H1 (cell line): ENCODE data around the gene SLC9B2. TPM values are rescaled to one million over a fixed set of nuclear protein-coding genes. Genes with fewer than 3 reads are reported as not detected.

Experiments
- CTCF ChIA-PET: fragments of 300-600 bp; sonication (Branson Sonifier 250); formaldehyde crosslinking; loops from one replicate; lab custom pipeline; 2021; ENCODE audit not compliant: partially characterized antibody; lab: Charles Lee
- POLR2A ChIA-PET: fragments of 300-600 bp; sonication (Branson Sonifier 250); formaldehyde crosslinking; loops from one replicate; lab custom pipeline; 2021; ENCODE audit warnings: inconsistent platforms; ENCODE audit not compliant: partially characterized antibody; lab: Charles Lee
- DNase-seq, 2 experiments: peaks; one replicate each; pipeline versions ENCODE4 v3.0.0 to v3.0.0-alpha.2; 2010 to 2022; ENCODE audit warnings: low spot score in 2 of 2, low read depth in 1 of 2, mixed read lengths in 1 of 2
- FAIRE-seq: peaks from 2 replicates; lab custom pipeline; 2011; peaks lifted over from hg19 to GRCh38; lab: Jason Lieb, UNC
- H2AFZ ChIP-seq: 2 replicates; pipeline ENCODE4 v1.8.1; 2012; ENCODE audit warnings: low read length, inconsistent platforms
- H2AK5ac ChIP-seq: 2 replicates; pipeline ENCODE4 v1.6.1; 2013; ENCODE audit warnings: low read depth, low read length
- H2BK120ac ChIP-seq: replicated peaks from 2 replicates; pipeline ENCODE3; 2013; ENCODE audit warnings: low read depth, low read length, inconsistent platforms
- H2BK12ac ChIP-seq: 2 replicates; pipeline ENCODE4 v1.6.1; 2013; ENCODE audit warnings: low read depth, low read length
- H2BK15ac ChIP-seq: 2 replicates; pipeline ENCODE4 v1.6.1; 2013; ENCODE audit warnings: low read length
- H2BK20ac ChIP-seq: 2 replicates; pipeline ENCODE4 v1.6.1; 2013; ENCODE audit warnings: low read length
- H2BK5ac ChIP-seq: 2 replicates; pipeline ENCODE4 v1.6.1; 2013; ENCODE audit warnings: low read depth, low read length
- H3K14ac ChIP-seq: 2 replicates; pipeline ENCODE4 v1.6.1; 2013; ENCODE audit warnings: inconsistent platforms; ENCODE audit not compliant: insufficient read length
- H3K18ac ChIP-seq: 2 replicates; pipeline ENCODE4 v1.6.1; 2013; ENCODE audit warnings: low read length; ENCODE audit errors: extremely low read depth
- H3K23ac ChIP-seq: 2 replicates; pipeline ENCODE4 v1.6.1; 2013; ENCODE audit warnings: inconsistent platforms; ENCODE audit not compliant: insufficient read length
- H3K23me2 ChIP-seq: 2 replicates; pipeline ENCODE4 v1.6.1; 2013; ENCODE audit warnings: low read depth, low read length
- H3K27ac ChIP-seq: 2 replicates; pipeline ENCODE4 v1.6.1; 2011; ENCODE audit warnings: low read depth, low read length, inconsistent platforms
- H3K27me3 ChIP-seq, 4 experiments: replicated peaks in 1 of 4; 1 replicate in 1 of 4; 2 replicates in 3 of 4; pipeline versions ENCODE4 v1.6.1 to v1.8.1; 2011 to 2013; ENCODE audit warnings: low read length in 3 of 4, mild to moderate bottlenecking in 3 of 4, inconsistent platforms in 2 of 4, mixed read lengths in 2 of 4, moderate library complexity in 1 of 4; ENCODE audit not compliant: control insufficient read depth in 3 of 4, insufficient read depth in 3 of 4; ENCODE audit errors: extremely low read depth in 1 of 4
- H3K36me3 ChIP-seq, 4 experiments: 2 replicates each; pipeline versions ENCODE4 v1.6.1 to v1.8.1; 2011 to 2013; ENCODE audit warnings: mild to moderate bottlenecking in 4 of 4, low read length in 3 of 4, moderate library complexity in 2 of 4, control low read depth in 1 of 4, inconsistent platforms in 1 of 4; ENCODE audit not compliant: insufficient read depth in 4 of 4, control insufficient read depth in 2 of 4
- H3K4ac ChIP-seq: replicated peaks from 2 replicates; pipeline ENCODE3; 2013; ENCODE audit warnings: low read length, low read depth, mixed read lengths, inconsistent platforms; ENCODE audit not compliant: insufficient read length
- H3K4me1 ChIP-seq, 4 experiments: replicated peaks in 1 of 4; 1 replicate in 1 of 4; 2 replicates in 3 of 4; pipeline versions ENCODE4 v1.6.1 to v1.8.1; 2011 to 2013; ENCODE audit warnings: low read length in 3 of 4, inconsistent platforms in 2 of 4, mixed read lengths in 1 of 4; ENCODE audit not compliant: insufficient read depth in 4 of 4, control insufficient read depth in 3 of 4
- H3K4me2 ChIP-seq, 2 experiments: 2 replicates each; pipeline versions ENCODE4 v1.6.1 to v1.8.1; 2011 to 2013; ENCODE audit warnings: low read depth in 2 of 2, low read length in 2 of 2, control low read depth in 1 of 2, inconsistent platforms in 1 of 2, mild to moderate bottlenecking in 1 of 2; ENCODE audit not compliant: insufficient read depth in 1 of 2
- H3K4me3 ChIP-seq, 4 experiments: fragments of 200-600, 300-600 bp in 1 of 4; sonication (generic), shearing (Covaris generic), sonication (Bioruptor Twin) in 1 of 4; 2 replicates each; pipeline versions ENCODE4 v1.5.1 to v1.8.1; 2011 to 2016; ENCODE audit warnings: low read length in 4 of 4, low read depth in 3 of 4, control low read depth in 2 of 4, inconsistent platforms in 2 of 4, mild to moderate bottlenecking in 2 of 4, mixed read lengths in 1 of 4, moderate library complexity in 1 of 4; ENCODE audit not compliant: insufficient read depth in 2 of 4; ENCODE audit errors: extremely low read depth in 1 of 4
- H3K56ac ChIP-seq: replicated peaks from 2 replicates; pipeline ENCODE3; 2013; ENCODE audit warnings: low read depth, mild to moderate bottlenecking, mixed read lengths, low read length, inconsistent platforms; ENCODE audit not compliant: insufficient read length
- H3K79me1 ChIP-seq: 2 replicates; pipeline ENCODE4 v1.6.1; 2013; ENCODE audit warnings: low read depth, low read length, control low read depth
- H3K79me2 ChIP-seq, 2 experiments: 2 replicates each; pipeline versions ENCODE4 v1.6.1 to v1.8.1; 2012 to 2013; ENCODE audit warnings: low read length in 2 of 2, mild to moderate bottlenecking in 2 of 2, inconsistent platforms in 1 of 2; ENCODE audit not compliant: insufficient read depth in 2 of 2, control insufficient read depth in 1 of 2
- H3K9ac ChIP-seq, 4 experiments: replicated peaks in 1 of 4; 1 replicate in 1 of 4; 2 replicates in 3 of 4; pipeline versions ENCODE4 v1.6.1 to v1.8.1; 2011 to 2013; ENCODE audit warnings: low read depth in 3 of 4, low read length in 3 of 4, control low read depth in 2 of 4, mild to moderate bottlenecking in 2 of 4, moderate library complexity in 2 of 4, inconsistent platforms in 1 of 4; ENCODE audit errors: extremely low read depth in 1 of 4
- H3K9me3 ChIP-seq, 2 experiments: 2 replicates each; pipeline versions ENCODE4 v1.6.1 to v1.8.1; 2012 to 2013; ENCODE audit warnings: mild to moderate bottlenecking in 2 of 2, moderate library complexity in 2 of 2, control low read depth in 1 of 2, inconsistent platforms in 1 of 2, low read depth in 1 of 2, low read length in 1 of 2, mixed read lengths in 1 of 2; ENCODE audit not compliant: insufficient read depth in 2 of 2
- H4K20me1 ChIP-seq, 2 experiments: replicated peaks in 1 of 2; 2 replicates each; pipeline versions ENCODE3 to v1.8.1; 2011 to 2013; ENCODE audit warnings: inconsistent platforms in 2 of 2, low read length in 2 of 2, mild to moderate bottlenecking in 1 of 2; ENCODE audit not compliant: insufficient read depth in 2 of 2, control insufficient read depth in 1 of 2
- H4K5ac ChIP-seq: 2 replicates; pipeline ENCODE4 v1.6.1; 2013; ENCODE audit warnings: low read length, low read depth, mixed read lengths, inconsistent platforms; ENCODE audit not compliant: insufficient read length
- H4K8ac ChIP-seq: 2 replicates; pipeline ENCODE4 v1.8.0; 2013; ENCODE audit warnings: mild to moderate bottlenecking, moderate library complexity, low read length, inconsistent platforms; ENCODE audit not compliant: insufficient read depth; ENCODE audit errors: extremely low read depth
- H4K91ac ChIP-seq: replicated peaks from 2 replicates; pipeline ENCODE3; 2013; ENCODE audit warnings: low read length, mixed read lengths, inconsistent platforms; ENCODE audit not compliant: insufficient read length
- BRCA1 ChIP-seq: IDR thresholded peaks from 2 replicates; pipeline ENCODE4 v1.6.1; 2012; ENCODE audit warnings: low read depth, low read length, improper control_type of control experiment
- EP300 ChIP-seq, 2 experiments: IDR thresholded peaks; 1 replicate in 1 of 2; 2 replicates in 1 of 2; pipeline ENCODE4 v1.6.1; 2011 to 2012; ENCODE audit warnings: low read depth in 2 of 2, low read length in 2 of 2, mild to moderate bottlenecking in 2 of 2, borderline replicate concordance in 1 of 2, inconsistent platforms in 1 of 2, moderate library complexity in 1 of 2
- KDM4A ChIP-seq: IDR thresholded peaks from one replicate; pipeline ENCODE4 v1.7.1; 2012; ENCODE audit warnings: low read depth, mild to moderate bottlenecking, moderate library complexity, low read length, inconsistent platforms; ENCODE audit not compliant: severe bottlenecking
- KDM5A ChIP-seq: fragments of 200-600 bp; IDR thresholded peaks from 2 replicates; pipeline ENCODE4 v1.7.1; 2012; ENCODE audit warnings: mild to moderate bottlenecking, low read length, inconsistent platforms, mixed read lengths
- SIN3A ChIP-seq, 2 experiments: IDR thresholded peaks in 1 of 2; conservative IDR thresholded peaks in 1 of 2; 2 replicates each; pipeline ENCODE4 v1.6.1; 2011 to 2012; ENCODE audit warnings: low read length in 2 of 2, improper control_type of control experiment in 1 of 2, low read depth in 1 of 2, mild to moderate bottlenecking in 1 of 2
- WGBS, 2 experiments: shearing (Covaris generic) in 1 of 2; methylation state at CpG; one replicate each; pipeline versions ENCODE4 v1.1.6 to v1.1.7; 2013 to 2015; ENCODE audit warnings: low lambda C conversion rate in 2 of 2, mixed read lengths in 2 of 2, inconsistent platforms in 1 of 2, low coverage in 1 of 2, missing lambda C conversion rate in 1 of 2; ENCODE audit not compliant: insufficient replicate concordance in 2 of 2, insufficient coverage in 1 of 2, insufficient read length in 1 of 2; ENCODE audit errors: extremely low coverage in 1 of 2, missing lambda C conversion rate in 1 of 2; 5-methylcytosine and 5-hydroxymethylcytosine counted together
- polyA plus RNA-seq, 7 experiments: library from polyadenylated mRNA; depleted of rRNA in 3 of 7; stranded (reverse) in 5 of 7; unstranded in 2 of 7; fragments of >200 nt in 5 of 7; fragments of 200-250 nt in 2 of 7; gene quantifications; 1 replicate in 5 of 7; 2 replicates in 1 of 7; 4 replicates in 1 of 7; pipeline versions ENCODE4 v1.2.1 to v1.2.3, GENCODE V29; 2011 to 2013; ENCODE audit warnings: missing spikeins in 2 of 7, mixed read lengths in 2 of 7
- total RNA-seq: library from RNA; stranded (reverse); fragmentation: NEBNext Ultra II Directional; extraction: Animal tissue kit (Norgen Biotek cat#: 25700); gene quantifications from 2 replicates; pipeline ENCODE4 v1.2.1, GENCODE V29; 2021

Gene SLC9B2
- total and polyA plus RNA-seq, 2 of the 8 experiments (the other 6 are each of a cell fraction or from before 2014, with no cell fraction given) = 3.2 to 5.2 TPM

DNA sequence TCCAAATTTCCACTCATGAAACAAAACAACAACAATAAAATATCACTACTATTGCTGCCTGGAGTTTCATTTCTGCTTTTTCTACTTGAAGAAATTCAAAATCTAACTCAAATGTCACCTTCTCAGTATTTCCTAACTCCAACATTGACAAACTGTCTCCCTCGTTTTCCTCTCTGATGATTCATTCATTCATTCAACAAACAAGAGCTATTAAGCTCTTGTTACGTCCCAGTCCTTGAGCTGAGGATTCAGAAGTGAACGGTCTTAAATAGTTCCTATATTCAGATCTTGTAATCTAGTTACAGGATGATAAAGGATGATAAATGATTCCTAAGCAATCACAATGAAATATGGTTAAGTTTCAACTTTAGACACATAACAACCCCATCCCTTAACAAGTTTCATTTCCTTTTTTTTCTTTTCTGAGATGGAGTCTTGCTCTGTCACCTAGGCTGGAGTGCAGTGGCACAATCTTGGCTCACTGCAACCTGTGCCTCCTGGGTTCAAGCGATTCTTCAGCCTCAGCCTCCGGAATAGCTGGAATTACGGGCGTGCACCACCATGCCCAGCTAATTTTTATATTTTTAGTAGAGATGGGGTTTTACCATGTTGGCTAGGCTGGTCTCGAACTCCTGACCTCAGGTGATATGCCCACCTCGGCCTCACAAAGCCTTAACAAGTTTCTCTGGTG lies 1.7 kb downstream of the SLC9B2 start:
- Histone ChIP-seq H3K9ac (no peak overlapping the region), H3K27me3 (peaks cover 0 to 15% (median 13%) of the 10 kb centered on the region in 4 experiments; a peak in 4 of 7 replicates), H2AK5ac (no peak overlapping the region), H2BK20ac (no peak overlapping the region), H3K79me1 (no peaks in the 10 kb centered on the region), H4K5ac (no peak overlapping the region), H3K4me3 (no peak overlapping the region), H3K4ac (no peak overlapping the region), H2BK120ac (no peak overlapping the region), H4K91ac (no peak overlapping the region), H3K4me2 (peak overlapping the region in 1 of 2 experiments; percentile 71; a peak in 1 of 4 replicates), H4K20me1 (peaks cover 0 to 2% of the 10 kb centered on the region in 2 experiments), H2BK5ac (no peak overlapping the region), H3K14ac (no peak overlapping the region), H3K23me2 (peaks cover 3% of the 10 kb centered on the region; the same call in 1 of the 2 replicates), H3K56ac (no peak overlapping the region)
- DNase-seq = no peak
- CTCF ChIA-PET = interaction anchor here (1.1 to 1.4 kb wide), 4 partner anchors 10 to 505 kb away, joined by 3 to 4 read pairs (median 3); partner anchors contain the start of gene BDH2
- no peak for TF ChIP-seq KDM4A
- no peak for TF ChIP-seq EP300 (IDR thresholded peaks at IDR 0.05; ENCODE audit: borderline replicate concordance in 1 of 2, low read depth in 2 of 2, low read length in 2 of 2)
- TF ChIP-seq KDM5A = no peak
- no peak for TF ChIP-seq SIN3A (conservative IDR thresholded peaks at IDR 0.05 in 1 of 2, IDR thresholded peaks at IDR 0.05 in 1 of 2; ENCODE audit: low read depth in 1 of 2, low read length in 2 of 2)
- no peak for TF ChIP-seq BRCA1
- TF ChIP-seq, all 59 proteins: peak for 0
- POLR2A ChIA-PET = interaction anchor here (2.2 kb wide), 1 partner anchor 247 kb away, joined by 13 read pairs; the partner anchor contains the start of gene UBE2D3
- H2AFZ ChIP-seq = no peak overlapping the region
- H2BK15ac ChIP-seq = no peak overlapping the region
- no peak overlapping the region for H3K18ac ChIP-seq
- H2BK12ac ChIP-seq = no peak overlapping the region
- WGBS, 2 experiments = 95% methylated on average over 9 of the region's 9 CpGs; no CpG with 5 or more reads in 1 of the 2 experiments
- H3K9me3 ChIP-seq = no peaks in the 10 kb centered on the region
- no peaks in the 10 kb centered on the region; a peak in 1 of 8 replicates for H3K36me3 ChIP-seq
- no peak overlapping the region for H3K27ac ChIP-seq
- no peak overlapping the region for H3K23ac ChIP-seq
- H3K79me2 ChIP-seq = no peaks in the 10 kb centered on the region
- peaks cover 0 to 3% (median under 1%) of the 10 kb centered on the region in 4 experiments; a peak in 2 of 7 replicates for H3K4me1 ChIP-seq
- H4K8ac ChIP-seq = no peak overlapping the region
- FAIRE-seq = no peak
